SK-N-SH (cell line): Measurements from ENCODE around the gene EPB41L2. TPM values are rescaled to one million over a fixed set of nuclear protein-coding genes. Genes with fewer than 3 reads are reported as not detected.

Experiments
- CTCF ChIA-PET: fragments of 300-600, 350-600 bp; formaldehyde crosslinking; extraction: SDS; loops from one replicate; lab custom pipeline; 2021; lab: Yijun Ruan, JAX
- POLR2A ChIA-PET: fragments of 350-600 bp; sonication (Branson Sonifier 250); formaldehyde crosslinking; extraction: SDS; loops from one replicate; lab custom pipeline; 2020; ENCODE audit warnings: antibody characterized with exemption, inconsistent platforms; lab: Yijun Ruan, JAX
- DNase-seq: peaks from one replicate; pipeline ENCODE4 v3.0.0; 2012
- H2AFZ ChIP-seq: fragments of 200-600 bp; sonication (generic); 2 replicates; pipeline ENCODE4 v1.8.1; 2016; ENCODE audit warnings: antibody characterized with exemption, mild to moderate bottlenecking, low read depth
- H3F3A ChIP-seq: fragments of 200-600 bp; sonication (generic); replicated peaks from 2 replicates; pipeline ENCODE3; 2016; ENCODE audit warnings: antibody characterized with exemption, mild to moderate bottlenecking; ENCODE audit not compliant: insufficient read depth
- H3K27ac ChIP-seq, 2 experiments: fragments of 200-500 bp in 1 of 2; fragments of 200-600 bp in 1 of 2; sonication (Bioruptor generic) in 1 of 2; sonication (generic), shearing (Covaris generic) in 1 of 2; 2 replicates each; pipeline versions ENCODE4 v1.5.1 to v1.6.1; 2014 to 2016; ENCODE audit warnings: low read depth in 2 of 2, inconsistent platforms in 1 of 2, low read length in 1 of 2, mild to moderate bottlenecking in 1 of 2, mixed read lengths in 1 of 2
- H3K27me3 ChIP-seq: fragments of 200-600 bp; sonication (generic), shearing (Covaris generic); 2 replicates; pipeline ENCODE4 v1.6.1; 2016; ENCODE audit warnings: mixed run types; ENCODE audit not compliant: insufficient read depth
- H3K36me3 ChIP-seq, 2 experiments: fragments of 200-500 bp in 1 of 2; fragments of 200-600 bp in 1 of 2; sonication (Bioruptor generic) in 1 of 2; sonication (generic) in 1 of 2; replicated peaks in 1 of 2; 2 replicates each; pipeline versions ENCODE3 to v1.5.1; 2014 to 2016; ENCODE audit warnings: low read length in 1 of 2, mild to moderate bottlenecking in 1 of 2; ENCODE audit not compliant: insufficient read depth in 2 of 2, control insufficient read depth in 1 of 2
- H3K4me1 ChIP-seq, 2 experiments: fragments of 200-500 bp in 1 of 2; fragments of 200-600 bp in 1 of 2; sonication (Bioruptor generic) in 1 of 2; sonication (generic), shearing (Covaris generic) in 1 of 2; 2 replicates each; pipeline versions ENCODE4 v1.5.1 to v1.6.1; 2014 to 2016; ENCODE audit warnings: low read depth in 1 of 2, low read length in 1 of 2, mixed run types in 1 of 2; ENCODE audit not compliant: insufficient read depth in 2 of 2, control insufficient read depth in 1 of 2
- H3K4me2 ChIP-seq: fragments of 200-600 bp; sonication (generic), shearing (Covaris generic); 2 replicates; pipeline ENCODE4 v1.6.1; 2017; ENCODE audit warnings: mixed run types
- H3K4me3 ChIP-seq, 2 experiments: fragments of 200-500 bp in 1 of 2; fragments of 200-600 bp in 1 of 2; sonication (Bioruptor generic) in 1 of 2; sonication (generic), shearing (Covaris generic) in 1 of 2; 2 replicates each; pipeline versions ENCODE4 v1.5.1 to v1.8.1; 2014 to 2016; ENCODE audit warnings: low read depth in 2 of 2, inconsistent platforms in 1 of 2, low read length in 1 of 2, mild to moderate bottlenecking in 1 of 2, mixed read lengths in 1 of 2, moderate library complexity in 1 of 2
- H3K79me2 ChIP-seq: fragments of 200-600 bp; sonication (generic); 2 replicates; pipeline ENCODE4 v1.8.1; 2017; ENCODE audit warnings: mild to moderate bottlenecking; ENCODE audit not compliant: insufficient read depth
- H3K9ac ChIP-seq: fragments of 200-600 bp; sonication (generic); 2 replicates; pipeline ENCODE4 v1.6.1; 2017; ENCODE audit warnings: mixed run types
- H3K9me2 ChIP-seq: fragments of 200-600 bp; sonication (generic); 2 replicates; pipeline ENCODE4 v1.6.1; 2017; ENCODE audit warnings: mixed run types
- H3K9me3 ChIP-seq: fragments of 200-600 bp; sonication (generic); 2 replicates; pipeline ENCODE4 v1.6.1; 2017; ENCODE audit warnings: mixed run types, mild to moderate bottlenecking, moderate library complexity
- H4K20me1 ChIP-seq: fragments of 200-600 bp; sonication (generic); 2 replicates; pipeline ENCODE4 v1.6.1; 2017; ENCODE audit warnings: mild to moderate bottlenecking, mixed run types; ENCODE audit not compliant: insufficient read depth
- GABPA ChIP-seq: IDR thresholded peaks from 2 replicates; pipeline ENCODE4 v1.4.0; 2012; ENCODE audit warnings: low read depth, mild to moderate bottlenecking
- MXI1 ChIP-seq: IDR thresholded peaks from 2 replicates; pipeline ENCODE4 v1.6.1; 2012; ENCODE audit warnings: mild to moderate bottlenecking, low read depth, low read length, improper control_type of control experiment
- POLR2AphosphoS5 ChIP-seq: IDR thresholded peaks from 2 replicates; pipeline ENCODE4 v1.6.1; 2012; ENCODE audit warnings: low read depth, low read length
- RCOR1 ChIP-seq: fragments of 150-350 bp; IDR thresholded peaks from 2 replicates; pipeline ENCODE4 v1.6.1; 2017; ENCODE audit warnings: antibody characterized with exemption, low read length
- SIN3A ChIP-seq: IDR thresholded peaks from 2 replicates; pipeline ENCODE4 v1.6.1; 2012; ENCODE audit warnings: low read depth, mild to moderate bottlenecking, low read length, moderate library complexity, borderline replicate concordance
- SMC3 ChIP-seq: IDR thresholded peaks from 2 replicates; pipeline ENCODE4 v1.6.1; 2012; ENCODE audit warnings: low read depth, low read length, improper control_type of control experiment
- USF1 ChIP-seq: IDR thresholded peaks from 2 replicates; pipeline ENCODE4 v1.4.0; 2012; ENCODE audit warnings: low read depth, borderline replicate concordance
- WGBS: methylation state at CpG from one replicate; pipeline ENCODE4 v1.1.6; 2017; ENCODE audit warnings: low lambda C conversion rate; 5-methylcytosine and 5-hydroxymethylcytosine counted together
- polyA plus RNA-seq, 3 experiments: library from polyadenylated mRNA; depleted of rRNA; stranded (reverse); fragments of >200 nt; gene quantifications; 2 replicates each; pipeline ENCODE4 v1.2.3, GENCODE V29; 2012
- TF ChIP-seq, protein P1 (sequence below): fragments of 150-350 bp; IDR thresholded peaks from 2 replicates; pipeline ENCODE4 v1.6.1; 2016; ENCODE audit warnings: mild to moderate bottlenecking, low read depth, low read length
- TF ChIP-seq, protein P2 (sequence below): IDR thresholded peaks from 2 replicates; pipeline ENCODE4 v1.4.0; 2012; ENCODE audit warnings: low read depth, borderline replicate concordance

The EPB41L2 gene
- polyA plus RNA-seq, 1 of the 3 experiments (the other 2 are of a cell fraction) = 1.4 TPM

DNA sequence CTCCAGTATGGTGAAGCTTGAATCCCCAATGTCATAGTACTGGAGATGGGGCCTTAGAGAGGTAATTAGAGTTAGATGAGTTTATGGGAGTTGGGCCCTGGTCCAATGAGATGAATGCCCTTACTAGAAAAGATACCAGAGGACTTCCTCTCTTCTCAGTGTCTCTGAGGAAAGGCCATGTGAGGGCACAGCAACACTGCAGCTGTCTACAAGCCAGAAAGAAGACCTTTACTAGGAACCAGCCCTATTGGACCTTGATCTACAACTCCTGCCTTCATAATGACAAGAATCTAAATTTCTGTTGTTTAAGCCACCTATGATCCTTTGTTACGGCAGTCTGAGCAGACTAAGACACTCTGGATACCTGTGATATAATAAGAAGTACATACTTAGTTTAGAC is 40.9 kb upstream of the EPB41L2 start:
- Histone ChIP-seq H3K9me3 (no peaks in the 10 kb centered on the region), H3K4me2 (no peak overlapping the region), H3K27me3 (no peaks in the 10 kb centered on the region; the same call in 1 of the 2 replicates), H4K20me1 (no peaks in the 10 kb centered on the region), H3K36me3 (no peaks in the 10 kb centered on the region), H3K4me3 (no peak overlapping the region), H3K4me1 (peaks cover 0 to 11% of the 10 kb centered on the region in 2 experiments; a peak in 1 of 4 replicates), H3K9me2 (no peaks in the 10 kb centered on the region), H3K9ac (no peak overlapping the region), H3F3A (no peaks in the 10 kb centered on the region), H3K27ac (no peak overlapping the region), H2AFZ (no peak overlapping the region), H3K79me2 (no peaks in the 10 kb centered on the region)
- POLR2A ChIA-PET = no interaction called here
- WGBS = 46% methylated on average over 1 of the region's 1 CpG
- CTCF ChIA-PET = no interaction called here
- DNase-seq = no peak
- TF ChIP-seq GABPA = no peak
- TF ChIP-seq USF1 = no peak
- no peak for TF ChIP-seq SMC3

DNA sequence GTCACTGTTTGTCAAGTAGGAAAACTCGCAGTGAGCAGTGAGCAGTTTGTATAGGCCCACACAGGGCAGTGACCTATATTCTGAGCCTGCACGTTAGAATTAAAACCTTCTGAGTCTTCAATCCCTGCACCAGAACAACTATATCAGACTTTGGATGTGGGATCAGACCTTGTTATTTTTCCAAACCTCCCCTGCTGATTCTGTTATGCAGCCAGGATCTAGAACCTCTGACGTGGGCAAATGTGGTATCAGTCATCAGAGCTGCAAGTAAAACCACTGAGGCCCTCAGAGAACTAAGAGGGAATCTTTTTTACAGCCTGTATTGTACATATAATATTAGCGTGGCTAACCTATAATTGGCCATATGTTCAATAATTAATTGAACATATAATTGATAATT is 40.3 kb upstream of the EPB41L2 start:
- H3K79me2 ChIP-seq = no peaks in the 10 kb centered on the region
- POLR2A ChIA-PET = no interaction called here
- H3K4me1 ChIP-seq = peaks cover 0 to 11% of the 10 kb centered on the region in 2 experiments; a peak in 1 of 4 replicates
- TF ChIP-seq, protein P1, sequence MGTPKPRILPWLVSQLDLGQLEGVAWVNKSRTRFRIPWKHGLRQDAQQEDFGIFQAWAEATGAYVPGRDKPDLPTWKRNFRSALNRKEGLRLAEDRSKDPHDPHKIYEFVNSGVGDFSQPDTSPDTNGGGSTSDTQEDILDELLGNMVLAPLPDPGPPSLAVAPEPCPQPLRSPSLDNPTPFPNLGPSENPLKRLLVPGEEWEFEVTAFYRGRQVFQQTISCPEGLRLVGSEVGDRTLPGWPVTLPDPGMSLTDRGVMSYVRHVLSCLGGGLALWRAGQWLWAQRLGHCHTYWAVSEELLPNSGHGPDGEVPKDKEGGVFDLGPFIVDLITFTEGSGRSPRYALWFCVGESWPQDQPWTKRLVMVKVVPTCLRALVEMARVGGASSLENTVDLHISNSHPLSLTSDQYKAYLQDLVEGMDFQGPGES = no peak
- TF ChIP-seq RCOR1 (no peak), POLR2AphosphoS5 (no peak), MXI1 (no peak), SIN3A (no peak)
- TF ChIP-seq, protein P2, sequence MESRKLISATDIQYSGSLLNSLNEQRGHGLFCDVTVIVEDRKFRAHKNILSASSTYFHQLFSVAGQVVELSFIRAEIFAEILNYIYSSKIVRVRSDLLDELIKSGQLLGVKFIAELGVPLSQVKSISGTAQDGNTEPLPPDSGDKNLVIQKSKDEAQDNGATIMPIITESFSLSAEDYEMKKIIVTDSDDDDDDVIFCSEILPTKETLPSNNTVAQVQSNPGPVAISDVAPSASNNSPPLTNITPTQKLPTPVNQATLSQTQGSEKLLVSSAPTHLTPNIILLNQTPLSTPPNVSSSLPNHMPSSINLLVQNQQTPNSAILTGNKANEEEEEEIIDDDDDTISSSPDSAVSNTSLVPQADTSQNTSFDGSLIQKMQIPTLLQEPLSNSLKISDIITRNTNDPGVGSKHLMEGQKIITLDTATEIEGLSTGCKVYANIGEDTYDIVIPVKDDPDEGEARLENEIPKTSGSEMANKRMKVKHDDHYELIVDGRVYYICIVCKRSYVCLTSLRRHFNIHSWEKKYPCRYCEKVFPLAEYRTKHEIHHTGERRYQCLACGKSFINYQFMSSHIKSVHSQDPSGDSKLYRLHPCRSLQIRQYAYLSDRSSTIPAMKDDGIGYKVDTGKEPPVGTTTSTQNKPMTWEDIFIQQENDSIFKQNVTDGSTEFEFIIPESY = no peak
- WGBS = 17% methylated on average over 4 of the region's 4 CpGs
- no peaks in the 10 kb centered on the region for H4K20me1 ChIP-seq
- H3K4me2 ChIP-seq = no peak overlapping the region
- no peaks in the 10 kb centered on the region; the same call in 1 of the 2 replicates for H3K27me3 ChIP-seq
- no peak overlapping the region for H2AFZ ChIP-seq
- no peak overlapping the region for H3K9ac ChIP-seq
- H3K9me3 ChIP-seq = no peaks in the 10 kb centered on the region
- H3K4me3 ChIP-seq = no peak overlapping the region
- no peaks in the 10 kb centered on the region for H3K36me3 ChIP-seq
- no peak for DNase-seq
- H3K27ac ChIP-seq = no peak overlapping the region
- H3K9me2 ChIP-seq = no peaks in the 10 kb centered on the region
- H3F3A ChIP-seq = no peaks in the 10 kb centered on the region
- CTCF ChIA-PET = no interaction called here
